Measurements from ENCODE around the gene REXO4. TPM values are rescaled to one million over a fixed set of nuclear protein-coding genes. Genes with fewer than 3 reads are reported as not detected.

REXO4 gene
- polyA plus RNA-seq, 1 donor from 2014 or later: 16.1 TPM

GRCh38 chr9:133454325-133454724 lies 36.5 kb upstream of the REXO4 start:
- no peak overlapping the region for H3K4me2 ChIP-seq (ENCODE audit: low read length)
- H3K9ac ChIP-seq (ENCODE audit: low read length): no peak overlapping the region
- H3F3A ChIP-seq (ENCODE audit: insufficient read depth, low read length, poor library complexity, severe bottlenecking): no peaks in the 10 kb centered on the region
- TF ChIP-seq RAD21 (conservative IDR thresholded peaks at IDR 0.05) (no peak), CTCF (IDR thresholded peaks at IDR 0.05; ENCODE audit: poor library complexity, severe bottlenecking) (no peak), SMC3 (conservative IDR thresholded peaks at IDR 0.05; ENCODE audit: poor library complexity) (no peak)
- H3K9me2 ChIP-seq (ENCODE audit: insufficient read depth, low read length): no peaks in the 10 kb centered on the region
- H3K79me2 ChIP-seq (replicated peaks; ENCODE audit: insufficient read depth, low read length): no peaks in the 10 kb centered on the region
- H3K27me3 ChIP-seq (ENCODE audit: insufficient read depth, low read depth, low read length): no peaks in the 10 kb centered on the region
- H3K4me3 ChIP-seq (ENCODE audit: low read length): no peak overlapping the region
- H3K9me3 ChIP-seq (ENCODE audit: low read length): no peaks in the 10 kb centered on the region
- no peak overlapping the region for H2AFZ ChIP-seq (ENCODE audit: low read depth, low read length)
- no peak overlapping the region for H3K27ac ChIP-seq (ENCODE audit: low read length)
- H4K20me1 ChIP-seq (ENCODE audit: insufficient read depth): no peaks in the 10 kb centered on the region
- no peaks in the 10 kb centered on the region for H3K36me3 ChIP-seq (ENCODE audit: insufficient read depth, low read length)

- H3K27me3 ChIP-seq (ENCODE audit: insufficient read depth, low read depth, low read length): no peaks in the 10 kb centered on the region
- H3K36me3 ChIP-seq (ENCODE audit: insufficient read depth, low read length): no peaks in the 10 kb centered on the region
- no peak overlapping the region for H2AFZ ChIP-seq (ENCODE audit: low read depth, low read length)
- H3K4me2 ChIP-seq (ENCODE audit: low read length): no peak overlapping the region
- no peak overlapping the region for H3K9ac ChIP-seq (ENCODE audit: low read length)
- H3K4me3 ChIP-seq (ENCODE audit: low read length): no peak overlapping the region
- no peaks in the 10 kb centered on the region for H3K9me3 ChIP-seq (ENCODE audit: low read length)
- no peak for TF ChIP-seq REST (IDR thresholded peaks at IDR 0.05; ENCODE audit: borderline replicate concordance)
- TF ChIP-seq SMC3 (conservative IDR thresholded peaks at IDR 0.05; ENCODE audit: poor library complexity): no peak
- TF ChIP-seq TAF1 (IDR thresholded peaks at IDR 0.05; ENCODE audit: low read depth): no peak
- no peaks in the 10 kb centered on the region for H3K79me2 ChIP-seq (replicated peaks; ENCODE audit: insufficient read depth, low read length)
- H3K9me2 ChIP-seq (ENCODE audit: insufficient read depth, low read length): no peaks in the 10 kb centered on the region
- H4K20me1 ChIP-seq (ENCODE audit: insufficient read depth): no peaks in the 10 kb centered on the region
- no peaks in the 10 kb centered on the region for H3F3A ChIP-seq (ENCODE audit: insufficient read depth, low read length, poor library complexity, severe bottlenecking)
- no peak overlapping the region for H3K27ac ChIP-seq (ENCODE audit: low read length)
These were observed 35.8 kb upstream of the REXO4 start for GRCh38 chr9:133453651-133454050.

GRCh38 chr9:133452562-133452961 lies 34.8 kb upstream of the REXO4 start:
- H2AFZ ChIP-seq (ENCODE audit: low read depth, low read length): no peak overlapping the region
- no peaks in the 10 kb centered on the region for H3F3A ChIP-seq (ENCODE audit: insufficient read depth, low read length, poor library complexity, severe bottlenecking)
- no peaks in the 10 kb centered on the region for H4K20me1 ChIP-seq (ENCODE audit: insufficient read depth)
- no peak overlapping the region for H3K27ac ChIP-seq (ENCODE audit: low read length)
- H3K4me3 ChIP-seq (ENCODE audit: low read length): no peak overlapping the region
- no peaks in the 10 kb centered on the region for H3K27me3 ChIP-seq (ENCODE audit: insufficient read depth, low read depth, low read length)
- H3K79me2 ChIP-seq (replicated peaks; ENCODE audit: insufficient read depth, low read length): no peaks in the 10 kb centered on the region
- no peak overlapping the region for H3K4me2 ChIP-seq (ENCODE audit: low read length)
- H3K9me2 ChIP-seq (ENCODE audit: insufficient read depth, low read length): no peaks in the 10 kb centered on the region
- H3K36me3 ChIP-seq (ENCODE audit: insufficient read depth, low read length): no peaks in the 10 kb centered on the region
- H3K9ac ChIP-seq (ENCODE audit: low read length): no peak overlapping the region
- TF ChIP-seq CTCF (IDR thresholded peaks at IDR 0.05; ENCODE audit: poor library complexity, severe bottlenecking): no peak
- no peak for TF ChIP-seq RAD21 (conservative IDR thresholded peaks at IDR 0.05)
- no peak for TF ChIP-seq TAF1 (IDR thresholded peaks at IDR 0.05; ENCODE audit: low read depth)
- TF ChIP-seq EP300 (conservative IDR thresholded peaks at IDR 0.05; ENCODE audit: poor library complexity, severe bottlenecking): no peak
- no peak for TF ChIP-seq REST (IDR thresholded peaks at IDR 0.05; ENCODE audit: borderline replicate concordance)
- TF ChIP-seq POLR2AphosphoS5 (IDR thresholded peaks at IDR 0.05): no peak
- no peak for TF ChIP-seq MXI1 (conservative IDR thresholded peaks at IDR 0.05; ENCODE audit: poor library complexity, severe bottlenecking)
- no peak for TF ChIP-seq EZH2 (IDR thresholded peaks at IDR 0.05; ENCODE audit: borderline replicate concordance, insufficient read depth, low read length, poor library complexity, severe bottlenecking)
- no peak for TF ChIP-seq SMC3 (conservative IDR thresholded peaks at IDR 0.05; ENCODE audit: poor library complexity)
- no peaks in the 10 kb centered on the region for H3K9me3 ChIP-seq (ENCODE audit: low read length)

Data from neural cell (in vitro differentiated cells).